Liver (tissue), 9 donors: Measurements from ENCODE around the gene NTHL1. TPM values are rescaled to one million over a fixed set of nuclear protein-coding genes. Genes with fewer than 3 reads are reported as not detected.

ENCODE experiments used
- DNase-seq: peaks from one replicate; pipeline ENCODE4 v3.0.0-alpha.2; 2017; ENCODE audit warnings: low spot score
- H3K27ac ChIP-seq, 2 donors: one replicate each; pipeline ENCODE4 v1.7.0; 2013; ENCODE audit warnings: inconsistent platforms in 2 of 2, low read length in 2 of 2, control low read depth in 1 of 2, low read depth in 1 of 2, mild to moderate bottlenecking in 1 of 2
- H3K27me3 ChIP-seq, 4 donors: one replicate each; pipeline versions ENCODE4 v1.6.1 to v1.7.0; 2013; ENCODE audit warnings: low read length in 3 of 4, inconsistent platforms in 1 of 4, mild to moderate bottlenecking in 1 of 4, moderate library complexity in 1 of 4; ENCODE audit not compliant: control insufficient read depth in 4 of 4, insufficient read depth in 4 of 4
- H3K36me3 ChIP-seq, 4 donors: one replicate each; pipeline versions ENCODE4 v1.6.1 to v1.7.0; 2013; ENCODE audit warnings: low read length in 3 of 4, mild to moderate bottlenecking in 3 of 4, low read depth in 1 of 4, moderate library complexity in 1 of 4; ENCODE audit not compliant: control insufficient read depth in 4 of 4, insufficient read depth in 3 of 4
- H3K4me1 ChIP-seq, 4 donors: one replicate each; pipeline versions ENCODE4 v1.6.1 to v1.7.0; 2013; ENCODE audit warnings: low read length in 3 of 4, mild to moderate bottlenecking in 3 of 4, moderate library complexity in 1 of 4; ENCODE audit not compliant: control insufficient read depth in 4 of 4, insufficient read depth in 4 of 4
- H3K4me3 ChIP-seq, 3 donors: one replicate each; pipeline versions ENCODE4 v1.6.1 to v1.7.0; 2013; ENCODE audit warnings: low read length in 3 of 3, control low read depth in 1 of 3, low read depth in 1 of 3, mild to moderate bottlenecking in 1 of 3
- H3K9ac ChIP-seq, 2 donors: one replicate each; pipeline ENCODE4 v1.7.0; 2013; ENCODE audit warnings: low read length in 2 of 2, mild to moderate bottlenecking in 2 of 2, moderate library complexity in 2 of 2, control low read depth in 1 of 2, low read depth in 1 of 2
- H3K9me3 ChIP-seq, 4 donors: one replicate each; pipeline versions ENCODE4 v1.6.1 to v1.7.0; 2013; ENCODE audit warnings: low read length in 3 of 4; ENCODE audit not compliant: control insufficient read depth in 4 of 4
- CTCF ChIP-seq: fragments of 150-350 bp; IDR thresholded peaks from 2 replicates; pipeline ENCODE4 v1.5.1; 2017; ENCODE audit warnings: improper control_type of control experiment, low read depth, low read length; ENCODE audit not compliant: missing input control
- EGR1 ChIP-seq, 2 donors: IDR thresholded peaks; 2 replicates each; pipeline ENCODE4 v1.6.1; 2016 to 2018; ENCODE audit warnings: antibody characterized with exemption in 2 of 2, low read depth in 2 of 2
- FOXA2 ChIP-seq: IDR thresholded peaks from 2 replicates; pipeline ENCODE4 v1.6.1; 2016; ENCODE audit warnings: antibody characterized with exemption
- GABPA ChIP-seq, 2 donors: IDR thresholded peaks in 1 of 2; conservative IDR thresholded peaks in 1 of 2; 2 replicates each; pipeline ENCODE4 v1.6.1; 2016; ENCODE audit warnings: antibody characterized with exemption in 2 of 2, mild to moderate bottlenecking in 1 of 2, moderate library complexity in 1 of 2
- HNF4A ChIP-seq, 2 donors: conservative IDR thresholded peaks; 2 replicates each; pipeline ENCODE4 v1.6.1; 2016; ENCODE audit warnings: antibody characterized with exemption in 2 of 2, mild to moderate bottlenecking in 2 of 2
- JUND ChIP-seq, 2 donors: IDR thresholded peaks; 2 replicates each; pipeline ENCODE4 v1.6.1; 2016; ENCODE audit warnings: antibody characterized with exemption in 2 of 2
- NR2F2 ChIP-seq: IDR thresholded peaks from 2 replicates; pipeline ENCODE4 v1.6.1; 2016; ENCODE audit warnings: antibody characterized with exemption
- RAD21 ChIP-seq, 2 donors: IDR thresholded peaks; 2 replicates each; pipeline ENCODE4 v1.6.1; 2016; ENCODE audit warnings: antibody characterized with exemption in 2 of 2, mild to moderate bottlenecking in 2 of 2
- RXRA ChIP-seq, 2 donors: IDR thresholded peaks; 2 replicates each; pipeline ENCODE4 v1.6.1; 2017 to 2018; ENCODE audit warnings: antibody characterized with exemption in 2 of 2, mild to moderate bottlenecking in 1 of 2
- SP1 ChIP-seq: IDR thresholded peaks from 2 replicates; pipeline ENCODE4 v1.6.1; 2018; ENCODE audit warnings: antibody characterized with exemption, mild to moderate bottlenecking
- TAF1 ChIP-seq: conservative IDR thresholded peaks from 2 replicates; pipeline ENCODE4 v1.6.1; 2016; ENCODE audit warnings: antibody characterized with exemption, mild to moderate bottlenecking
- YY1 ChIP-seq: IDR thresholded peaks from 2 replicates; pipeline ENCODE4 v1.6.1; 2016; ENCODE audit warnings: antibody characterized with exemption, mild to moderate bottlenecking
- WGBS: extraction: QIAGEN DNeasy Blood & Tissue Kit; methylation state at CpG from one replicate; pipeline ENCODE4 v1.1.7; 2013; 5-methylcytosine and 5-hydroxymethylcytosine counted together
- polyA plus RNA-seq, 2 donors: library from polyadenylated mRNA; stranded (reverse) in 1 of 2; unstranded in 1 of 2; fragments of 200-250 nt in 1 of 2; fragments of >200 nt in 1 of 2; fragmentation: Nextera tagmentation in 1 of 2; extraction: Ambion mirVana in 1 of 2; gene quantifications; one replicate each; pipeline versions ENCODE4 v1.2.1 to v1.2.3, GENCODE V29; 2013 to 2015
- total RNA-seq, 2 donors: library from RNA; depleted of rRNA; stranded (reverse); fragments of >200 nt; gene quantifications; one replicate each; pipeline ENCODE4 v1.2.3, GENCODE V29; 2014
- donor health status: healthy.
- donor health status: healthy.
- donor health status: healthy.
- donor health status: healthy.
- donor health status: healthy.

Gene NTHL1
- total and polyA plus RNA-seq, 4 donors: 10.4 to 166 (median 19.1) TPM

- H3K36me3 ChIP-seq: no peaks in the 10 kb centered on the region
- H3K9me3 ChIP-seq: no peaks in the 10 kb centered on the region
- peaks cover 24 to 54% (median 35%) of the 10 kb centered on the region in 4 donors for H3K4me1 ChIP-seq
- H3K4me3 ChIP-seq: peak overlapping the region in 1 of 3 donors; percentile 18
- H3K27me3 ChIP-seq: no peaks in the 10 kb centered on the region
- 6% methylated on average over 14 of the region's 14 CpGs for WGBS
- TF ChIP-seq RXRA (IDR thresholded peaks at IDR 0.05): no peak
- TF ChIP-seq RAD21 (IDR thresholded peaks at IDR 0.05): no peak
- no peak for TF ChIP-seq GABPA (IDR thresholded peaks at IDR 0.05 in 1 of 2, conservative IDR thresholded peaks at IDR 0.05 in 1 of 2)
- no peak for TF ChIP-seq FOXA2
- TF ChIP-seq HNF4A (conservative IDR thresholded peaks at IDR 0.05): no peak
- no peak overlapping the region for H3K27ac ChIP-seq
- DNase-seq: no peak
- no peak overlapping the region for H3K9ac ChIP-seq
Measured at GRCh38 chr16:2022723-2023091, 24.9 kb downstream of the NTHL1 start.

GRCh38 chr16:2019921-2020831 lies 27.5 kb downstream of the NTHL1 start:
- Histone ChIP-seq H3K4me1 (peaks cover 20 to 35% (median 24%) of the 10 kb centered on the region in 4 donors), H3K36me3 (no peaks in the 10 kb centered on the region), H3K27ac (no peak overlapping the region), H3K27me3 (no peaks in the 10 kb centered on the region), H3K9ac (no peak overlapping the region), H3K9me3 (no peaks in the 10 kb centered on the region), H3K4me3 (peak overlapping the region in 1 of 3 donors; percentile 28)
- no peak for DNase-seq
- WGBS: 2% methylated on average over 96 of the region's 96 CpGs
- no peak for TF ChIP-seq FOXA2
- TF ChIP-seq EGR1 (IDR thresholded peaks at IDR 0.05; ENCODE audit: low read depth in 2 of 2): no peak
- no peak for TF ChIP-seq YY1
- TF ChIP-seq JUND (IDR thresholded peaks at IDR 0.05): no peak
- TF ChIP-seq RXRA (IDR thresholded peaks at IDR 0.05): no peak
- no peak for TF ChIP-seq SP1
- TF ChIP-seq TAF1: no peak
- TF ChIP-seq GABPA (IDR thresholded peaks at IDR 0.05 in 1 of 2, conservative IDR thresholded peaks at IDR 0.05 in 1 of 2): no peak
- TF ChIP-seq CTCF: no peak

GRCh38 chr16:2019518-2019920 lies 28.1 kb downstream of the NTHL1 start, which contains the start of gene NPW:
TSS of gene NPW (plus strand) at chr16:2019785.
- Histone ChIP-seq H3K27me3 (no peaks in the 10 kb centered on the region), H3K36me3 (no peaks in the 10 kb centered on the region), H3K4me3 (peak within 1 kb of the TSS in 1 of 3 donors; percentile 28), H3K9me3 (no peaks in the 10 kb centered on the region), H3K9ac (no peak within 1 kb of the TSS), H3K27ac (no peak within 1 kb of the TSS), H3K4me1 (peaks cover 20 to 34% (median 24%) of the 10 kb centered on the region in 4 donors)
- no peak for DNase-seq
- TF ChIP-seq NR2F2: no peak
- TF ChIP-seq CTCF: no peak
- no peak for TF ChIP-seq RAD21 (IDR thresholded peaks at IDR 0.05)
- TF ChIP-seq EGR1 (IDR thresholded peaks at IDR 0.05; ENCODE audit: low read depth in 2 of 2): no peak
- TF ChIP-seq RXRA (IDR thresholded peaks at IDR 0.05): no peak
- no peak for TF ChIP-seq GABPA (IDR thresholded peaks at IDR 0.05 in 1 of 2, conservative IDR thresholded peaks at IDR 0.05 in 1 of 2)
- 5% methylated on average over 33 of the region's 33 CpGs for WGBS
